Urothelium cell line (cell line): ENCODE data around the gene PTPRG.

Experiments
- DNase-seq: peaks from one replicate; pipeline ENCODE4 v3.0.0; 2011; ENCODE audit warnings: low spot score, mixed read lengths
- FAIRE-seq: peaks from 2 replicates; lab custom pipeline; 2011; peaks lifted over from hg19 to GRCh38; lab: Jason Lieb, UNC

Gene PTPRG

DNA sequence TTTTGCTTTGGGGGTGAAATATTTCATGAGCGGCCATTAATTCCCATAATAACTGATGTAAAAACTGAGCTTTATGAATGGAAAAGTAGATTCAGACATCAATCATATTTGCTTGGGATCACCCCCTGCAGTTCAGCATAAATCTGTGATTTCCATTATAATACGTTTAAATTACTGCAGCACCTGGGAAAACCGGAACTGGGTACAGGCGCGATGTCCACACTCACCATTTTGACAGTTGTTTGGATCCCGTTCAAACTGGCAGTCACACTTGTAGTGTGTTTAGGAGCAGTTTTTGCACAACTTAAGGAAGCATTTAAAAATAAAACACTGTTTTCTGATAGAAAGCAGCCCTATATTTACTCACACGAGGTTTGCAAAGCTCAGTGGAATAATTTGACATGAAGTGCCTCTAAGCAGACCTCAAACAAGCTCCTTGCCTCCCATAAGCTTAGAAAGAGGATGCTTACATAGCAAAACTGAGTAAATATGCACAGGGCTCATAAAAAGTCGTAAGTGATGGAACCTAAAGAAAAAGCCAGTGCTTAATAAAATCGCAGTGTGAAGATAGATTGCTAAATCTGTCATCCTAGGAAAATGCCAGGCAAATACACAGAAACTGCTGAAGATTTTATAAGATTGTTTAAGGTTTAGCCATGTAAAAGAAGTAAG is 377.6 kb downstream of the PTPRG start:
- DNase-seq (no peak), FAIRE-seq (no peak)

DNA sequence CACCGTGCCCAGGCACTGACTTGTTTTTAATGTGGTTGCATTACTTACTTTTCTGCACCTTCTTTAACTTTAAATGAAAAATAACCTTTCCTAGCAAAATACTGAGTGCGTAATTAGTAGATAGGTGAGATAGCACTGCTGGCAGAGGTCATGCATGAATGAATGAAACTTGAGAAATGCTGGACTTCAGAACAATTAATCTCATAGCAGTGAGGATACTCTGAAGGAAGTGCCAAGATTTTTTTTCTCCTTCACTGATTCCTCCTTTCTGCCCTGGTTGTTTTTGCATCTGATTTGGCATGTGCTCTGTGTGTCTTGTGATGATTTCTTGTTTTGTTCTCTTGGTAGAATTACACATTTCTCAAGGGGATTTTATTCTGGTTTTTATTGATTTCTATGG is 378.9 kb downstream of the PTPRG start:
- DNase-seq (no peak), FAIRE-seq (no peak)

DNA sequence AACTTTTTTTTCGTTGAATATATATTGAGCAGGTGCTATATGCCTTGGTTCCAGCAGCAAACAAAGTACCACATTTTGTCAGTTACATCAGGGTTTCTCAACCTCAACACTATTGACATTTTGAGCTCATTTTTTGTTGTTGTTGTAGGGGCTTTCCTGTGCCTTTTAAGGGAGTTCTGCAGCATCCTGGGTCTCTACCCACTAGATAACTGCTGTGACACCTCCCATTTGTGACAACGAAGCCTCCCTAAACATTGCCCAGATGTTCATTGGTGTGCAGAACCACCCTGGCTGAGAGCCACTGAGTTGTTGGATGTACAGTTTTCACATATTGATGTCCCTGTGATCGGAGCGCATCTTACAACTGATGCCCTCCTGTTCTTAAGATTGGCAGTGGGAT is 382.6 kb downstream of the PTPRG start:
- no peak for DNase-seq
- no peak for FAIRE-seq

DNA sequence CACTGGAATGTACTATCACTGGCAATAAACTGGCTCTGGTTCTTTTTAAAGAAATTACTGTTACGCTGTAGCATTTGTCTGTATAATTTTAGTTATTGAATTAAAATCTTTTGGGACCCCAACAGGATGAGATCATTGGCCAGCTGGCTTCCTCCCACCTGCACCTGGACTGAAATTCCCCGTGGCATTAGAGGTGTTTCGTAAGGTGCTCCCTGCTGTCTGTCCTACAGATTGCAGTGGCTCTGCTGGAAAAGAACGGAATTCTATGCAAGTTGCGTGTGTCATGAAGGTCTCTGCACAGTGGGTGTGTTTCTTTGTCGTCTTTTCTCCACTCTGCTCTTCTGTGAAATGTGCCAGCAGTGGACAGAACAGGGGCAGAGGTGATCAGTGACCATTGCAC is 383.4 kb downstream of the PTPRG start:
- FAIRE-seq (no peak), DNase-seq (no peak)

DNA sequence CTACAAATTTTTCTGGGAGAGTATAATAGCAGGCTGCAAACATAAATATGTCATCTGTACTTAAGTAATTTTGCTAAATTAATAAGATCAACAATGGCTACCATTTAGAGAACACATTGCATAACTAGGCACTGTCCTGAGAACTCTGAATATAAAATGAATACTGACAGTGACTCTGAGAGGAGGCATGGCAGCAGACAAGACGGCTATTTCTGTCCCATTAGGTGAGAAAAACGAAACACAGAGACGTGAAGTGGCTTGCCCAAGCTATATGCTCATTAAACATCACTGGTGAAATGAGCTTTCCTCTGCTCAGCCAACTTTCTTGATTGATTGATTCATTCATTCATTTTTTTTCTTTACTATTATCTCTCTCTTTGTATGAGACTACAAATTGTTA is 384.3 kb downstream of the PTPRG start:
- FAIRE-seq (no peak), DNase-seq (no peak)

DNA sequence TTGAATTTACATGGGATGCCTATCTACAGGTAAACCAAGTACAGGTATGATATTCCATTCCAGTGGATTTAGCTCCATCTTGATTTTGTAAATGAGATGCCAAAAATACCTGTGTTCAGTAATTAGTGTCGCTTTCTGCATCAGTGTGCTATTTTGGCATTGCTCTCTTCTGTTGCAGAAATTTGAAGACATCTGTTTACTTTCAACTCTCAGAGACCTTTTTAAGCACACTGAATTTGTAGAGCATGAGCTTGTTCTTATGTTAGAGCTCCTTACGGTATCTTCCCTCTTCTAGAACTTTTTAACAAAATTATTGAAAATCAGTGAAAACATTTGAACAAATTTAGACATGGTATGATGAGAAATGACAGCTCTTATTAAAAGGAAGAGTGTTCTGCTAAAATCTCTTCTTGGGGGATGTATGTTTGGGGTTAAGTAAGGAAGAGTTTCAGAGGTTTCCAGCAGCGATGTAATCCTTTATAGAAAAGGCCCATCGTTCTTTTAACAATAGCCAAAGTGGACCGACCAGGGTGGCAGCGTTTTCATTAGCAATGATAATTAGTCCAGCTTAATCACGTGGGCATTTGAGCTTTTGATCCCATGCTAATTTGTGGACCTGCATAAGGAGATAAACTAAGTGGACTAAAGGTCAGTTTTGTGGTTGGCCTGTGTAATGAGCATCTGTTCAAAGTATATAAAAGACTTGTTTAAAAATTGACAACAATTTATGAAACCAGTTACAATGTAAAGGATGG is 385.4 kb downstream of the PTPRG start:
- DNase-seq (no peak), FAIRE-seq (no peak)

DNA sequence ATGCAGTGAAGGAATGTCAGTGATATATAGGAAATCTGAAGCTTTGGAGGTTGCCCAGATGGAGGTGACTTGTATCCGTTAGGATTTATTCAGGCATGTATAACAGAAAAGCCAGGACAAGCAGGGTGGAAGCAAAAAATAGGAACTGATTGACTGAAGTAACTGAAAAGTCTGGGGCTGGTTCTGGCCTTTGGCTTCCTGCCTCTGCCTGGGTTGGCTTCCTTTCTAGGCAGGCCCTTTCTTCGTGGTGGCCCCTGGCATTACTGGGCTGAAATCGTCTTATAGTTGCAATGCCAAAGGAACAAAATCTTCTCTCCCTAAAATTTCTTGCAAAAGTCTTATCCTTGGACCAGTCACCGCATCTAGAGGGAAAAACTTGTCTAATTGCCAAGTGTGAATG is 386.1 kb downstream of the PTPRG start:
- DNase-seq: no peak
- FAIRE-seq: no peak

DNA sequence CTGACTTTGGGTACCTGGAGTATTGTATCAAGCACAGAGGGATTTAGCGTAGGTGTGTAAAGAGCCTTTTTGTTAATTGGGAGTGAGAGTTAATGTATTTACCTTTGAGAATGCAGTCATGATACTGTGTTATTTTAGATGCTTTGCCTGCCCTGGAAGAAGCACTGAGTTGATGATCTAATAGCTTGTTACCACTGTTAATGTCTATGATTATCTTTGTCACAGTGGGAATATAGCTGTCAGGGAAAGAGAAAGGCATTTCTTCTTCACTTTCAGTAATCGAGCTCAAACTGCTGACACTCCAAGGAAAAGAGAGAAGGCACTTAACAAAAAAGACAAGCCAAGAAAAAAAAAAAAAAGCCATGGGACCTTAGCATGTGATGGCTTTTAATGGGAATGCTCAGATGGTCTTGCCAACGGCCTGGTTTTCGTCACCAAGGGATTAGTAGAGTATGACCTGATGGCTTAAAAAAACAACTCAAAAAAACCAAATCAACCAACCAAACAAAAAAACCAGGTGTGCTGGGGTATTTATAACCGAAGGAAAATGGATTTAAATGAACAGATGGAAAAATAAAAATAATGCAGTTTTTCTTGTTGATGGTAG is 387.4 kb downstream of the PTPRG start:
- no peak for FAIRE-seq
- no peak for DNase-seq

DNA sequence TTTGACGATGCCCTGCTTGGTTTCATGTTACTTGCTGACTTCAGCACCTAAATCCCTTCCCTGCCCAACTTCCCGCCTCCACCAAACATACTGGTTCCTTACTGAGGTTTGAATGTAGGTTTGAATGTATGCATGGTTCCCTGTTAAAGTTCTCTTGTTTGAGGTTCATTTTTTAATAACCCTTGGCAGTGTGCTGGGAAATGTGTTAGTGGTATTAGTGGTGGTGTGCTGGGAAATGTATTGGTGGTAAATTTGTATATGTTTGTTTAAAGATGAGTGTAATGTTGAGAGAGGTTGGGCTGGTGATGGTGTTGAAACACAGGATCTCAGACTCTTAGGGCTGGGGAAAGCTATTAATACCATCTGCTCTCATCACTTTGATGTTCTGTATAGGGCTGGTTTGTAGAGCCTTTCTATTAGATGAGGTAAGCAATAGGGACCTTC is 392.7 kb downstream of the PTPRG start:
- FAIRE-seq: no peak
- no peak for DNase-seq

DNA sequence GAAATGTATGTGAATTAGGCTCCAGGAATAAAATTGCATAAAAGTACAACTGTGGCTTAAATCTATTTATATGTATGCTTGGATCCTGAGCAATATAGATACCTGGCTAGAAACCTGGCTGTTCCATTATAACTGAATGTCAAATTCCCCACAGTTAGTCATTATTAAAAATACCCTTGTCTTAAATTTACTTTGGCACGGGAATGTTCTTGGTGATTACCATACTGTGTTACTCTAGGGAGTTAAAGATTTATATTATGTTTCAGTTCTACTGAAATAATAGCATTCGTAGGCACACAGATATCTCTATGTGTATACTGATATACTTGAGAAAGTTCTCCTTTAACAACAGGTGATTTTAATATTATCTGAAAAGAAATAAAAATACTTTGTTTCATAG is 394.1 kb downstream of the PTPRG start:
- FAIRE-seq: no peak
- DNase-seq: no peak

DNA sequence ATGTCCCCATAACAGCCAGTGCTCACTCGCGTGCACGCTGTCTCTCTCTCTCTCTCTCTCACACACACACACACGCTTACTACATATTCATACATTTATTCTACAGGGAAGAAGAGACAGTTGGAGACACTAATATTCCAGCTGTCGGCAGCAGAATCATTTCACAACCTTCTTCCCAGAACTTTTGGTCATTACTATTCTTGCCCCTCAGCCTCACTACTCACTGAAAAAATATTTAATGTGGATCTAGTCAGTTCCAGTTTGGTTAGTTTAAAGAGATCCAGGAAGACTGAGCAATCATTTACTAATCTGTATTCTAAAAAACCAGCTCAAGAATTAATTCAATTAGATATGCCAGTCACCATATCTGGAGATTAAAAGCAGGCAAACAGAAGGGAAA is 394.9 kb downstream of the PTPRG start:
- FAIRE-seq (no peak), DNase-seq (no peak)

DNA sequence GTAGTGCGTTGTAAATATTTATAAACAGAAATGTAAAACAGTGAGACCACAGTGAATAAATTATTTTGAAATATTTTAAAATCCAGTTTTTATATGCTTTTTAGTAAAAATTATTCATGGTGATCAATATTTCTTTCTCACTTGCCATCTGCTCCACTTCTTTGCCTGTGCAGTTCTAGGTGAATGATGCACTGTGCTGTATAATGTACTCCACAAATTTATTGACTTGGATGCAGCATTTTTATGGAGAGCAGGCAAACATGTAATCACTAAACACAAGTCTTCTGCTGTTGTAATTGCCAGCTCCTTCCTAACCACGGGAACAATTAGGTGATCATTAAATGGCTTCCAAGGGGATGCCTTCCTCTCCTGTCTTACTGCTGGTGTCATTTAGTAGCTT is 395.9 kb downstream of the PTPRG start:
- FAIRE-seq: no peak
- no peak for DNase-seq

DNA sequence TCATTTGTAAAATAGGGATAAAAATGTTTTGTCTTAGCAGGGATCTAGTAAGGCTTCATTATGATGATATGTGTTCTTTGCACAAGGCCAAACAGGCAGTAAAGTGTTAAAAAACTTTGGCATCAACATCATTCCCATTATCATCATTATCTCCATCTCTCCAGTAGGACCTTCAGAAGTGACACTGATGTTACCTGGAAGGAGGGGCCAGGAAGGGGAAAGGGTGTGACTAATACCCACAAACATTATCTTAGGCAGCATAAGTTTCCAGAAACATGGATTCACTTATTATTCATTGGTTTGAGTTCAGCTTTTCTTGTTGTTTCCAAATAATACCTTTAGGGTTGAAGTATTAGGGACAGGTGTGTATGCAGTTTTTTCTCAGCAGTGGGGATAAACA is 399.6 kb downstream of the PTPRG start:
- DNase-seq (no peak), FAIRE-seq (no peak)

DNA sequence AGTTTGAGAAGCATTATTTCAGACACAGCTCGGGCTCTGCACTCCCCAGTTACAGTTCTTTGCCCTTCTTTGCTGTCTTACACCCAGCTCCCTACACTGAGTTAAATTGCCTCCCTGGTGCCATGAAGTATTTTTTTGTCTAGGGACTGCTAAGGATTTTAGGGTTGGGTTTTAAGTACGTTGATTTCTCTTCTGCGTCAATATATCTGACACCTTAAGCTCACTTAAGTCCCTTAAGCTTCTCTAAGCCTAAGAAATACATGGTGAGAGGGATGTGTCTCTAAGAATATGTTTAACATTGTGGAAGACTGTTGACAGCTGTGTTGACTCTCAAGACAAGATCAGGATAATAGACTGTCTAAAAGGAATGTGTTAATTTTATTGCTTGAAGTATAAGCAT is 400.5 kb downstream of the PTPRG start:
- no peak for FAIRE-seq
- no peak for DNase-seq

DNA sequence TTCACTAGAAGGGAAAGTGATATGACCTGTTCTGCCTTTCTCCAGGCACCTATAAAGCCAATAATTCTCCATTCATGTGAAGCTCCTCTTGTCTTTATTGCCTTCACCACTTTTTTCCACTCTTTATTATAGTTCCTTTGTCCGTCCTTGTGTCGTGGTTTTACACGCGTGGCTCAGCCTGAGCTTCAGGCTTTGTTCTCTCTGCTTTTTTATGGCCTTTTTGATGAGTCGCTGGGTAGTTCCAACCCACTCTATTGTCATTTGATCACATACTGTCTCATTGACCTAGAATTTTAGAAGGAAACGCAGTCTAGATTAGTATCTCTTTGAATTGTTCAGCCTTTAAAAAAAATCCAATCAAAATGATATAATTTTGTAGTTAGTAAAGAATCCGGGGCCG is 403.2 kb downstream of the PTPRG start:
- DNase-seq (no peak), FAIRE-seq (no peak)

DNA sequence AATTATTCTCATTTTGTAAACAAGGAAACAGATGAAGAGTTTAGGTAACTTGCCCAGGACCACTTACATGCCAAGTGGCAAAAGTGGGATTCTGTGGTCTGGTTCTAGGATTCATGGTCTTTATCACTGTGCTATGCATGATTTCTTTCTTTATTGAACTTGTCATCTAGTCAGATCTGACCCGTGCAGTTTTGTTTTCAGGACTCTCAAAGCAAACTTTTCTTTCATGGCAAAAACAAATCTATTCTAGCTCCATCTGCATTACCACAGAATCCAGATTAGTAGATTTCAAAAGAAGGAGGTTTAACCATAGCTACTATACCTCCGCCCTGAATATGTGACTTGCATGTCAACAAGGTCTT is 404.4 kb downstream of the PTPRG start:
- no peak for FAIRE-seq
- no peak for DNase-seq

DNA sequence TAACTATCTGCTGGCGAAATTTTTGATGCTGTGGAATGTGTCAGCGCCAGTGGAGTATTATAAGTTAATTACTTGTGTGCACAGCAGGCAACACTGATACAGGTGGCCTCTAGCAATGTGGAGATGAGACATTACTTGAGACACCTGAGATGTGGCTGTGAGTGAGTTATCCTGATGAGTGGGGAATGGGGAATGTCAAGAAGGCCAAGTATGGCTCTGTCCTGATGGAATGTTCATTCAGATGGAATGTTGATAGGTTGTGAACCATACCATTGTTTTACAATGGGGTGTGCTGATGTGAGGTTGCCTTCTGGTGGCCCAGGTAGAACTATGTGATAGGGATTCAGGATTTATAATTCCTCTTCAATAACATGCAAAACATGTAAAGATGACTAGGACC is 404.8 kb downstream of the PTPRG start:
- DNase-seq: peak; percentile 58
- no peak for FAIRE-seq

DNA sequence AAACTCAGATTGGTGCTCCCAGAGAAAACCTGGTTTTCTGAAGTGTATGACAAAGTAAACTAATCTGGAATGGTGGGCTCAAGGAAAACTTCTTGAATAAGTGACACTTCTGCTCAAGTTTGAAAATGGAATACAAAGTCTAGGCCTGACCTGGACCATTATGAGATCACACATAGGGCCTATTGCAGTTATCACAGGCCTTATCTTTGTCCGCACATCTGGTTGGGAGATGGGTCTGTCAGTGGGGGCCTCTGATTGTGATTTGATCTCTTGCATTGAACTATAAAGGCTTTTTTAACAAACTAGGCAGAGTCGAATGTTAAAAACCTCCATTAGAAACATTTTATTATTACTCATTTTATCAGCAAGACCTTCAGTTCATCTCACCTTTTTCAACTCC is 405.6 kb downstream of the PTPRG start:
- DNase-seq: no peak
- no peak for FAIRE-seq

DNA sequence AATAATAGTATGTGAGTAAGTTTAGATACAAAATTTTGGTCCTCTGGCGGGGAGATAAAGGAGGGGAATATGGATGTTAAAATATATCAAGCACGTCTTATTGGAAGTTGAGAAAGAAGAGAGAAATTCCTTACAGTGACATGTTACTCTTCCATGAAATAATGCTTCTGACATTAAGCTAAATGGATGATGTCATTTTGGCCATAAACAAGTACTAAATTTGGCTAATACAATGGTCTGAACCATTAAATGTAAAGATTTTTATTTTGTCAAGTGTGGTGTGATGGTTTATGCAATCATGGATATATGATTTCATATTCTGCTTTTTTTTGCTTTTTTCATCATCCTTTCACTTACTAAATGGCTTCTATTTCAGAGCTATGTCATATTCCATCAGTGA is 406.6 kb downstream of the PTPRG start:
- DNase-seq (no peak), FAIRE-seq (no peak)

DNA sequence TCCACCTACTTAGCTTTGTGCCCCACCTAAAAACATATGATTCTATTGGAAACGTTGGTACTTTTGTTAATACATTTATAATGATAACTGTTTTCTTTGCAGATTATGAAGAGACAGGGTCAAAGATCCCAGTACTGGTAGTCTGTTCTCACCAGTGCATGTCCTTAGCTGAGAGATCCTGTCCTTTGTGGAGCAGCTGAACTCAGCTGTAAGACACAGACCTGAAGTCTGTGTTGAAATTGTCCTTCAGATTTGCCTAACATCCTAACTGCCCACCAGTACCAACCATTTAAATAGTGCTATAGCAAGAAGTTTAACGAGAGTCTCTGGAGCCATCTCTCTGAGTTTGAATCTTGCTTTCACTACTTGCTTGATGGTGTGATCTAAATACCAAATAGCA is 413.3 kb downstream of the PTPRG start:
- DNase-seq: no peak
- no peak for FAIRE-seq

DNA sequence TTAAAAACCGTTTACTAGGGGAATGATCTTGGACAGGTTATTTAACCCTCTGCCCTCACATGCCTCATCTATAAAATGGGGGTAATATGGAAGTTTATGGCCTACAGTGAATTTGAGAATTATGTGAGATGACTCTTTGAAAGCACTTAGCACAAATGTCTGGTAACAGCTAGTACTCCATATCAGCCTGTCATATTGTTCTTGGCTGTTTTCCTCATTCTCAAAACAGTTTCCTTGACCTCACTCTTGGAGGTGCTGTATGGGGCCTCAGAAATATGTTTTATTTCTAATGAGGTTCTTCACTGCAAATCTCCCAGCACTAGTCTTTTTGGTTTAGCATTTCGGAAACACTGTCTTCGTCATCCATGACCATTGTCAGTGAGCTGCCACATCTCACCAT is 413.8 kb downstream of the PTPRG start:
- DNase-seq (no peak), FAIRE-seq (no peak)

DNA sequence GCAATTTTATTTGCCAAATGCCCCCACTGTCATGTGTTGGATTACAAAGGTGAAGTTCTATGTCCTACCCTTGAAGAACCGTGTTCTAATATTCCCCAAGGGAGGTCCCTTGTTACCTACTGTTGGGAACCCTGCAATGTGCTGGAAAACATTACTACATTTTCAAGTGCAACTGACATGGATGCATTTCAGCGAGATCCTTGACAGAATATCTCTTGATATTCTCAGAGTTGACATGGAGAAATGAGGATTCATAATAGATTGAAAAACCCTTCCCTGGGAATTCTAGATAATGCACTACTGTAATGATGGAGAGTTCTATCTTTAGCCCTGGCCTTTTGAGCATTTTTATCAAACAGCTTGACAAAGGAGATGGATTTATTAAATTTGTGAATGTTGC is 414.6 kb downstream of the PTPRG start:
- DNase-seq: no peak
- FAIRE-seq: no peak
